Uterus (tissue), 2 donors: Measurements from ENCODE around the gene UBTF.

Experiments used
- CTCF ChIP-seq, 4 experiments: fragments of 200-600 bp in 2 of 4; fragments of 450-650 bp in 2 of 4; sonication (generic) in 2 of 4; IDR thresholded peaks; one replicate each; pipeline ENCODE4 v1.5.1; 2016 to 2019; ENCODE audit warnings: antibody characterized with exemption in 4 of 4, mild to moderate bottlenecking in 2 of 4, moderate library complexity in 1 of 4
- POLR2A ChIP-seq, 2 donors: fragments of 450-650 bp; IDR thresholded peaks; one replicate each; pipeline ENCODE4 v1.6.1; 2016; ENCODE audit warnings: antibody characterized with exemption in 2 of 2, mild to moderate bottlenecking in 1 of 2, moderate library complexity in 1 of 2

GRCh38 chr17:44235583-44235936 is 16.1 kb upstream of the UBTF start:
- TF ChIP-seq POLR2A (IDR thresholded peaks at IDR 0.05) (no peak), CTCF (IDR thresholded peaks at IDR 0.05) (no peak)
